B cell (primary cell): ENCODE results near the gene SCML1. TPM values are rescaled to one million over a fixed set of nuclear protein-coding genes. Genes with fewer than 3 reads are reported as not detected.

Experiments
- ATAC-seq: fragments of 200-7000 bp; cut with Tn5 transposase; one replicate; pipeline ENCODE4 v1.10.0; 2021; ENCODE audit warnings: low read depth, mild to moderate bottlenecking, moderate number of reproducible peaks, moderate library complexity
- CTCF ChIA-PET: fragments of 350-600 bp; sonication (Branson Sonifier 250); formaldehyde crosslinking; loops from one replicate; lab custom pipeline; 2021; ENCODE audit warnings: antibody characterized with exemption, inconsistent platforms; lab: Charles Lee
- POLR2A ChIA-PET: fragments of 350-600 bp; sonication (Branson Sonifier 250); formaldehyde crosslinking; loops from one replicate; lab custom pipeline; 2021; ENCODE audit warnings: antibody characterized with exemption; lab: Charles Lee
- DNase-seq: peaks from one replicate; pipeline ENCODE4 v3.0.0; 2013
- H2AFZ ChIP-seq: 2 replicates; pipeline ENCODE4 v1.6.1; 2012; ENCODE audit warnings: mild to moderate bottlenecking, low read depth, low read length; ENCODE audit not compliant: insufficient read depth, poor library complexity, severe bottlenecking
- H3K27ac ChIP-seq, 2 donors: 1 replicate in 1 of 2; 2 replicates in 1 of 2; pipeline ENCODE4 v1.5.1; 2012 to 2013; ENCODE audit warnings: low read length in 2 of 2, mild to moderate bottlenecking in 2 of 2, moderate library complexity in 1 of 2
- H3K27me3 ChIP-seq, 4 experiments: fragments of 200-600 bp in 1 of 4; sonication (generic) in 1 of 4; replicated peaks in 1 of 4; 1 replicate in 2 of 4; 2 replicates in 2 of 4; pipeline versions ENCODE4 v1.6.1 to v1.7.0; 2013 to 2016; ENCODE audit warnings: low read length in 3 of 4, mild to moderate bottlenecking in 2 of 4, mixed read lengths in 1 of 4, moderate library complexity in 1 of 4; ENCODE audit not compliant: insufficient read depth in 4 of 4, control insufficient read depth in 3 of 4; ENCODE audit errors: control extremely low read depth in 1 of 4
- H3K36me3 ChIP-seq, 2 experiments: replicated peaks in 1 of 2; 1 replicate in 1 of 2; 2 replicates in 1 of 2; pipeline versions ENCODE4 v1.6.1 to v1.7.1; 2013; ENCODE audit warnings: low read length in 1 of 2; ENCODE audit not compliant: insufficient read depth in 2 of 2, control insufficient read depth in 1 of 2; ENCODE audit errors: control extremely low read depth in 1 of 2, extremely low read depth in 1 of 2
- H3K4me1 ChIP-seq, 2 donors: fragments of 200-600 bp in 1 of 2; sonication (generic) in 1 of 2; 1 replicate in 1 of 2; 2 replicates in 1 of 2; pipeline versions ENCODE4 v1.5.1 to v1.6.1; 2013 to 2017; ENCODE audit warnings: low read length in 2 of 2; ENCODE audit not compliant: control insufficient read depth in 2 of 2, insufficient read depth in 2 of 2
- H3K4me2 ChIP-seq: replicated peaks from 2 replicates; pipeline ENCODE3; 2012; ENCODE audit warnings: mild to moderate bottlenecking, low read depth, low read length; ENCODE audit not compliant: poor library complexity, severe bottlenecking
- H3K4me3 ChIP-seq, 5 experiments: fragments of 200-600 bp in 1 of 5; sonication (generic) in 1 of 5; 1 replicate in 3 of 5; 2 replicates in 2 of 5; pipeline versions ENCODE4 v1.5.1 to v1.7.0; 2011 to 2016; ENCODE audit warnings: low read length in 4 of 5, mild to moderate bottlenecking in 4 of 5, low read depth in 2 of 5, control low read depth in 1 of 5, moderate library complexity in 1 of 5; ENCODE audit not compliant: insufficient read depth in 1 of 5; ENCODE audit errors: control extremely low read depth in 1 of 5, extremely low read depth in 1 of 5
- H3K79me2 ChIP-seq: fragments of 200-600 bp; sonication (generic); one replicate; pipeline ENCODE4 v1.6.0; 2016; ENCODE audit warnings: low read length; ENCODE audit not compliant: control insufficient read depth, insufficient read depth
- H3K9ac ChIP-seq: fragments of 200-600 bp; sonication (generic); 2 replicates; pipeline ENCODE4 v1.6.1; 2017; ENCODE audit warnings: mild to moderate bottlenecking, low read length, moderate library complexity
- H3K9me3 ChIP-seq, 3 donors: one replicate each; pipeline versions ENCODE4 v1.6.1 to v1.7.1; 2013; ENCODE audit warnings: low read length in 2 of 3; ENCODE audit not compliant: control insufficient read depth in 2 of 3, insufficient read depth in 1 of 3; ENCODE audit errors: control extremely low read depth in 1 of 3
- H4K20me1 ChIP-seq: 2 replicates; pipeline ENCODE4 v1.6.0; 2012; ENCODE audit warnings: mild to moderate bottlenecking, low read length; ENCODE audit not compliant: insufficient read depth, control insufficient read depth, poor library complexity, severe bottlenecking
- H3K27ac Mint-ChIP-seq: one replicate; pipeline ENCODE4 v1.8.0; 2021; ENCODE audit warnings: mixed read lengths
- H3K27me3 Mint-ChIP-seq: one replicate; pipeline ENCODE4 v1.8.0; 2021; ENCODE audit warnings: mixed read lengths
- H3K4me1 Mint-ChIP-seq: one replicate; pipeline ENCODE4 v1.8.0; 2021; ENCODE audit warnings: mixed read lengths
- H3K4me3 Mint-ChIP-seq: one replicate; pipeline ENCODE4 v1.8.0; 2021; ENCODE audit warnings: mixed read lengths
- H3K9me3 Mint-ChIP-seq: one replicate; pipeline ENCODE4 v1.8.0; 2022; ENCODE audit warnings: mixed read lengths; ENCODE audit not compliant: insufficient read depth
- CTCF ChIP-seq: fragments of 200-600 bp; IDR thresholded peaks from one replicate; pipeline ENCODE4 v1.8.0; 2022; ENCODE audit warnings: antibody characterized with exemption, mild to moderate bottlenecking
- EZH2 ChIP-seq: IDR thresholded peaks from 2 replicates; pipeline ENCODE4 v1.6.1; 2012; ENCODE audit warnings: borderline replicate concordance, low read depth, mild to moderate bottlenecking, moderate library complexity, low read length; ENCODE audit not compliant: insufficient read depth, poor library complexity, severe bottlenecking
- WGBS: methylation state at CpG from one replicate; pipeline ENCODE4 v1.1.5; 2013; ENCODE audit warnings: missing lambda C conversion rate; ENCODE audit not compliant: insufficient coverage; 5-methylcytosine and 5-hydroxymethylcytosine counted together
- intact Hi-C: fragments of 100-400 bp; cut with micrococcal nuclease; formaldehyde crosslinking; loops from one replicate; pipeline ENCODE4 v1.10.0; 2022
- polyA plus RNA-seq: library from polyadenylated mRNA; depleted of rRNA; stranded (reverse); fragments of >200 nt; gene quantifications from 2 replicates; pipeline ENCODE4 v1.2.3, GENCODE V29; 2012
- total RNA-seq, 2 donors: library from RNA; stranded (reverse); fragments of 120-200 nt in 1 of 2; gene quantifications; 1 replicate in 1 of 2; 2 replicates in 1 of 2; pipeline versions ENCODE4 v1.2.3 to v1.2.4, GENCODE V29; 2013 to 2022

The SCML1 gene
- total and polyA plus RNA-seq, 2 donors (not counting 1 experiment from before 2014, with no cell fraction given): 6.7 to 9.6 TPM

GRCh38 chrX:17768997-17769396, 31.7 kb downstream of the SCML1 start:
- H3K9ac ChIP-seq: no peak overlapping the region
- no peaks in the 10 kb centered on the region for H3K27me3 Mint-ChIP-seq
- ATAC-seq: no peak
- H3K4me3 ChIP-seq: no peak overlapping the region
- no peaks in the 10 kb centered on the region for H3K27me3 ChIP-seq
- DNase-seq: no peak
- no peak overlapping the region for H3K27ac ChIP-seq
- H3K4me2 ChIP-seq: no peak overlapping the region
- ChIA-PET POLR2A (no interaction called here), CTCF (no interaction called here)
- no peak overlapping the region for H2AFZ ChIP-seq
- no peaks in the 10 kb centered on the region for H3K9me3 ChIP-seq
- 84% methylated on average over 4 of the region's 5 CpGs for WGBS
- H3K9me3 Mint-ChIP-seq: no peaks in the 10 kb centered on the region
- TF ChIP-seq CTCF (no peak), EZH2 (no peak)
- H3K4me1 ChIP-seq: no peaks in the 10 kb centered on the region
- H3K27ac Mint-ChIP-seq: no peak overlapping the region
- H3K4me3 Mint-ChIP-seq: no peak overlapping the region
- intact Hi-C loops: no loop called here
- H4K20me1 ChIP-seq: no peaks in the 10 kb centered on the region
- no peaks in the 10 kb centered on the region for H3K79me2 ChIP-seq
- no peaks in the 10 kb centered on the region for H3K36me3 ChIP-seq
- H3K4me1 Mint-ChIP-seq: no peaks in the 10 kb centered on the region

GRCh38 chrX:17769701-17770269, 32.5 kb downstream of the SCML1 start:
- no peaks in the 10 kb centered on the region for H4K20me1 ChIP-seq
- intact Hi-C loops: no loop called here
- no peaks in the 10 kb centered on the region for H3K9me3 ChIP-seq
- H2AFZ ChIP-seq: no peak overlapping the region
- H3K4me1 Mint-ChIP-seq: no peaks in the 10 kb centered on the region
- no peak overlapping the region for H3K4me3 Mint-ChIP-seq
- DNase-seq (no peak), ATAC-seq (no peak)
- WGBS: 53% methylated on average over 2 of the region's 3 CpGs
- no peaks in the 10 kb centered on the region for H3K4me1 ChIP-seq
- no peaks in the 10 kb centered on the region for H3K27me3 Mint-ChIP-seq
- H3K27ac ChIP-seq: no peak overlapping the region
- ChIA-PET CTCF (no interaction called here), POLR2A (no interaction called here)
- TF ChIP-seq CTCF (no peak), EZH2 (no peak)
- H3K4me3 ChIP-seq: no peak overlapping the region
- no peaks in the 10 kb centered on the region for H3K36me3 ChIP-seq
- no peak overlapping the region for H3K4me2 ChIP-seq
- no peak overlapping the region for H3K27ac Mint-ChIP-seq
- H3K9ac ChIP-seq: no peak overlapping the region
- no peaks in the 10 kb centered on the region for H3K9me3 Mint-ChIP-seq
- no peaks in the 10 kb centered on the region for H3K27me3 ChIP-seq
- no peaks in the 10 kb centered on the region for H3K79me2 ChIP-seq
